Sigmoid colon (tissue), 4 donors: ENCODE measurements around the gene BIRC6.

Experiments
- CTCF ChIP-seq, 4 experiments: fragments of 450-650 bp in 3 of 4; fragments of 200-600 bp in 1 of 4; IDR thresholded peaks; one replicate each; pipeline ENCODE4 v1.5.1; 2016 to 2019; ENCODE audit warnings: antibody characterized with exemption in 4 of 4, mild to moderate bottlenecking in 3 of 4, moderate library complexity in 2 of 4
- EP300 ChIP-seq, 4 donors: sonication (generic); formaldehyde crosslinking; IDR thresholded peaks; one replicate each; pipeline ENCODE4 v1.6.1; 2017; ENCODE audit warnings: antibody characterized with exemption in 4 of 4
- POLR2A ChIP-seq, 2 donors: fragments of 450-650 bp; IDR thresholded peaks; one replicate each; pipeline ENCODE4 v1.6.1; 2016; ENCODE audit warnings: antibody characterized with exemption in 2 of 2, mild to moderate bottlenecking in 2 of 2, moderate library complexity in 2 of 2
- POLR2AphosphoS5 ChIP-seq, 4 donors: sonication (generic); formaldehyde crosslinking; IDR thresholded peaks; one replicate each; pipeline ENCODE4 v1.6.1; 2017; ENCODE audit warnings: antibody characterized with exemption in 4 of 4

- TF ChIP-seq POLR2A (IDR thresholded peaks at IDR 0.05), result no peak
- no peak for TF ChIP-seq CTCF (IDR thresholded peaks at IDR 0.05)
- no peak for TF ChIP-seq POLR2AphosphoS5 (IDR thresholded peaks at IDR 0.05)
- no peak for TF ChIP-seq EP300 (IDR thresholded peaks at IDR 0.05)
Observed at GRCh38 chr2:32594573-32594972, 237.8 kb downstream of the BIRC6 start.
